GM18873 (cell line): ENCODE measurements around the gene UBFD1.
"Not testable (repeated sequence)": the region's sequence is repeated elsewhere in the genome, so short reads cannot be mapped to it uniquely, and the experiment has no call there.

ENCODE experiments used
- ATAC-seq: cut with Tn5 transposase; IDR thresholded peaks from one replicate; pipeline ENCODE4 v1.9.1; 2021; ENCODE audit warnings: mild to moderate bottlenecking, moderate library complexity, moderate number of reproducible peaks; ENCODE audit not compliant: unreplicated experiment, low FRiP score

UBFD1 gene

GRCh38 chr16:23556881-23557778, at the start of gene UBFD1, which contains the start of gene EARS2:
TSS of gene UBFD1 (plus strand) at chr16:23557727. CDS start at chr16:23557743, 16 bp downstream.
TSS of gene EARS2 (minus strand) at chr16:23557350. CDS start at chr16:23557343, 7 bp downstream.
- ATAC-seq: peak; percentile 86

DNA sequence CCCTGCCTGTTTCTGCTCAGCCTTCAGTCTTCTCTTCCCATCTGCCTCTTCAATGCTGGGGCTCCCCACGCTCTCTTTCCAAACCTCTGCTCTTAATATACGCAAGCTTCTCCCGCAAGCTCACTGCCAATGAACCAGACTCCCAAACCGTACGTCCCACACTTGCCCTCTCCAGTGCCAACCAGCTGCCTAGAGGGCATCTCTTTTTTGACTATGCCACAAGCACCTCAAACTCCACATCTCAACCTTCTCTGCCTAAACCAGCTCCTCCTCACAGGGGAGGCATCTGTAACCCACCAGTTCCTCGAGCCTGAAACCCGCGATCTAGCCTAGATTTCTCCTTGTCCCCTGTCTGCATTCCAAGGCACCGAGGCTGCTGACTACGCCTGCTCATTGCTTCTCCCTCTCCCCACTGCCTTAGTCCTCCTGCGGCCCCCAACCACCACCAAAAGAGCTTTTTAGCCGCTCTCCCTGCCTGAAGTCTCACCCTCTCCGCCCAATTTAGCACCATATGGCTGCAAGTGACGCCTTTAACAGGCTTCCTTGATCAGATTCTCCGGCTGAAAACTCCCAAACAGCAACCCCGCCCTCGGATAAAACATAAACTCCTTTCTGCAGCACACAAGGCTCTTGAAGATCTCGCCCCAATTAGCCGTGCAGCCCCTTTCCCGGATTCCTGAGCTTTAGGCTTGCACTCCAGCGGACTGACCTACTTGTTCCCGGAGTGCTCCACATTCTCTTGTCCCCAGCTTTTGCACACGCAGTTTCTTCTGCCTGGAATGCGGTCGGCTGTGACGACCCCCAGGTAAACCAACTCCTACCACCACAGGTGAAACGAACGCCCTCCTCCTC, 48.7 kb upstream of the UBFD1 start:
- ATAC-seq: no peak

DNA sequence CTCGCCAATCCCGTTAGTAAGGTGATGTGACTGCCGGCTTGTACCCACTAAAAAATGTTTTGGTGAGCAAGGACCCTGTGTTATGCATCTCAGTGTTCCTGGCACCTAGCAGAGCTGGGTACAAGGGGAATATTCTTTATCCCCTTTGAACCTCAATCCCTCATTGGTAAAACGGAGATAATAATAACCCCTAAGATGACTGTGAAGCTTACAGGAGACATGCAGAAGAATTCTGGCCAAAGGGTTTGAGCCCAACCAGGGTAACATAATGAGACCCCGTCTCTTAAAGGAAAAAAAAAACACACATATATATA, 48.1 kb upstream of the UBFD1 start:
- no peak for ATAC-seq

DNA sequence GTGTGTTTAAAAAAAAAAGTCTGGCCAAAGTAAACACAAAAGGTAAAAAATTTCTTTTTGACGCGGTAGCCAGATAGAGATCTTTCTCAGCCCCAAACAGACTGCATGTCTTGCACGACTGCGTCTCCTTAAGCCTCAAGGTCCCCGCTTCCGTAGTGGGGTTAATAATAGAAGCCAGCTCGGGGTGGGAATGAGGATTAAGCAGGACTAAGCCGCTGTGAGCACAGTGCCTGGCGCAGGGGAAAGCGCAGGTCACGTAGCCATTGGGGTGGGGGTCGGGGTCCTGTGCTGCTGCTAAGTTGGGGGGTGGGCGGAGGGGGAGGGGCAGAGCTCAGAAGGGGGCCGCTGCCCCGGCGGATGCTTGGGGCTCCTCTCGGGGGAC, 47.8 kb upstream of the UBFD1 start:
- no peak for ATAC-seq

- peak; percentile 55 for ATAC-seq
These were observed 47.2 kb upstream of the UBFD1 start, which contains the start of gene GGA2 for GRCh38 chr16:23510164-23510914. TSS of gene GGA2 (minus strand) at chr16:23510494. CDS start at chr16:23510411, 83 bp downstream.

DNA sequence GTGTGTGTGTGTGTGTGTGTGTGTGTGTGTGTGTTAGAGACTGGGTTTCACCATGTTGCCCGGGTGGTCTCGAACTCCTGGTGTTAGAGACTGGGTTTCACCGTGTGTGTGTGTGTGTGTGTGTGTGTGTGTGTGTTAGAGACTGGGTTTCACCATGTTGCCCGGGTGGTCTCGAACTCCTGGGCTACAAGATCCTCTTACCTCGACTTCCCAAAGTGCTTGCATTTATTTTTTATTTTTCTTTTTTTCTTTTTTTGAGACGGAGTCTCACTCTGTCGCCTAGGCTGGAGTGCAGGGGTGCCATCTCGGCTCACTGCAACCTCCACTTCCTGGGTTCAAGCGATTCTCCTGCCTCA, 46.6 kb upstream of the UBFD1 start:
- not testable (repeated sequence) for ATAC-seq

DNA sequence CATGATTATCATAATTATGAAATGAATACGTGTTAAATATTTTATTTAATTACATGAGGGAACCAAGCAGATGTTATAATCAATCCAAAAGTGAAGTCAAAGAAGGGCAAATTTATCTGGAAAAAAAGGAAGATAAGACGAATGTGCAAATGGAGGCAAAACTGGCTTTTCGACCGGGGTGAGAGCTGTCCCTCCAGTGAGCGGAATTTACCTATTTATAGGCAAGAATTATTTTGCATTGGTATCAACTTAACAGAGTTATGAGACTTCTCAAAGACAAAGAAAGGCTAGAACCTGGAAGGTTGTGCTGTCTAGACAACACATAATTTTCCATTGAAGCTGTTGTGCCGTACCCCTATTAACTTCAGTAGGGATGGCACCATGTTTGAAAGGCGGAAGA, 45.8 kb upstream of the UBFD1 start:
- no peak for ATAC-seq

DNA sequence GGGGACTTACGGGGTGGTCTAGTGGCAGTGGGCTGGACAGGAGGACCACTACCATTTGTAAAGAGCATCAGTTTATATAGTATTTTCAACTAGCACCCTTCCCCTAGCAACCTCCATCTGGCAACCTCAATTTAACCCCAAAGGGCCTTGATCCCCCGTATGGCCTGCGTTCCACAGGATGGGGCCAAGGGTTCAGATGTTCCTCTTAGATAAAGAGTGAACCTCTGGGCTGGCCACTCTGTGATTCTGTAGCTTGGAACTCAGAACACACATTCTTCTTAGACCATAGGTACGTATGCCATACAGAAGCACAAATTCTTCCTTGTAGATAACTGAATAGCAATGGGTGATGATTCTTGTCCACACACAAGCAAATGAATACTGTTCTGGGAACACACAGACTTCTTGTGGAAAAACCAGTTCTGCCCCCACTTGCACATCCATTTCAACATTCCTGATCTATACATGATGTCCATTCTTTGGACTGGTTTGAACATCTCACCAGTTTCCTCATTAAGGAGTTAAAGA, 45.3 kb upstream of the UBFD1 start:
- ATAC-seq: no peak

DNA sequence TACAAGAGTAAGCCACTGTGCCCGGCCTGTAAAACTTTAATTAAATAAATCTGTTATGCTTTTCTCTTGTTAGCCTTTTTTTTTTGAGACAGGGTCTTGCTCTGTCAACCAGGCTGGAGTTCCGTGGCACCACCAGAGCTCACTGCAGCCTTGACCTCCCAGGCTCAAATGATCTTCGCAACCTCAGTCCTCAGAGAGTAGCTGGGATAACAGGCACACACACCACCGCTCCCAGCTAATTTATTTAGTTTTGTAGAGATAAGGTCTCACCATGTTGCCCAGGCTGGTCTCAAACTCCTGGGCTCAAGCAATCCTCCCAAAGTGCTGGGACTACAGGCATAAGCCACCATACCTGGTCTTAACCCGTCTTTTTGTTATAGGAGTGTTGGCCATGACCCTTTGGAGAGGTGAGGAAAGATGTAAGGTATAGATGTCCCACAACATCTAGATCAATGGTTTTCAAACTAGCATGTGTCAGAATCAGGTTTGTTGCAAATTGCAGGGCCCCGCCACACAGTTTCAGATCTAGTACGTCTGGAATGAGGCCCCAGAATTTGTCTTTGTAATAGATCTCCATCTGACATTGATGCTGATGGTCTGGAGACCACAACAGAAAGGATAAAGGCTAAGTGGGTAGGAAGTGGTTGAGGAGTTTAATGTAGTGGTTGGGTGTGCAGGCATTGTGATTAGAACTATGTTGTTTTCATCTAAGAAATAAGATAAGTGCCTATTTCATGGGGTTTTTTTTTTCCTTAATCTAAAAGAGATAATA, 43.0 kb upstream of the UBFD1 start:
- no peak for ATAC-seq

DNA sequence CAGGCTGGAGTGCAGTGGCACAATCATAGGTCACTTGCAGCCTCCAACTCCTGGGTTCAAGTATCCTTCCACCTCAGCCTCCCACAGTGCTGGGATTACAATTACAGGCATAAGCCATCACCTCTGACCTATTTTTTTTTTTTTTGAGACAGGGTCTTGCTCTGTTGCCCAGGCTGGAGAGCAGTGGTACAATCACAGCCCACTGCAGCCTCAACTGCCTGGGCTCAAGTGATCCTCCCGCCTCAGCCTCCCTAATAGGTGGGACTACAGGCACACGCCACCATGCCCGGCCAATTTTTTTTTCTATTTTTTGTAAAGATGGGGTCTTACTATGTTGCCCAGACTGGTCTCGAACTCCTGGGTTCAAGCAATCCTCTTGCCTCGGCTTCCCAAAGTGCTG, 41.6 kb upstream of the UBFD1 start:
- ATAC-seq: no peak

- no peak for ATAC-seq
These were observed 41.0 kb upstream of the UBFD1 start for GRCh38 chr16:23516366-23517137.

DNA sequence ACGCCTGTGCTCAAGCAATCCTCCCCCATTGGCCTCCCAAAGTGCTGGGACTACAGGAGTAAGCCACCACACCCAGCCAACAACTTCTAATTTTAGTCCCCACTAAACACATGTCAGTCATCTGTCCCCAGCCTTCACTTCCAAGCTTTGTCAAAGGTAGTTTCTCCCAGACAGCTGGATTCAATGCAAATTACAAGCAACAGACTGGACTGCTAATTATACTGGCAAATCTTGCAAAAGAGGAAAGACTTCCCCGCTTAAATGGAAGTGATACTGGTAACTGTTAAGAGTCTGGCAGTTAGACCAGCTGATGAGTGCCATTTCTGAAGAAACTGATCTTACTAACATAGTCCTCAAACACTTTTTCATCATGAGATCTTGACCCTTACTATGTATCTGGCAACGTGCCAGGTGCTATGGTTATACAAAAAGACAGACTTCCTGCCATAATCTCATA, 39.1 kb upstream of the UBFD1 start:
- ATAC-seq: no peak

DNA sequence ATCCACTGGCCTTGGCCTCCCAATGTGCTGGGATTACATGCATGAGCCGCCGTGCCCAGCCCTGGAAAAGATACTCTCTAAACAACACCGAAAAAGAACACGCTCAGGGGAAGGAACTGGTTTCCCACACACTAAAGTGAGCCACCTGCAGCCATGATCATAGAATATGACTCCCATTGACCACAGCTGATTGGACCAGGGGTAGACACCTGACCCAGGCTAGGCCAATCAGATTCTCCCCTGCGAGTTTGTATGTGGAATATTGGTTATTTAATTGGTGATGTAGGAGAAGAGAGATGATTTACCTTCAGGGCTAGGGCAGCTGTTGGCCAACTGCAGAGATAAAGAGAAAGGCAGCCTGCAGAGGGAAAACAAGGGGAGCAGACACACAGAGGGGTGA, 38.2 kb upstream of the UBFD1 start:
- ATAC-seq: no peak

- ATAC-seq: no peak
These were observed 37.0 kb upstream of the UBFD1 start for GRCh38 chr16:23520500-23520899.

- no peak for ATAC-seq
These were observed 36.3 kb upstream of the UBFD1 start for GRCh38 chr16:23521037-23521743.

DNA sequence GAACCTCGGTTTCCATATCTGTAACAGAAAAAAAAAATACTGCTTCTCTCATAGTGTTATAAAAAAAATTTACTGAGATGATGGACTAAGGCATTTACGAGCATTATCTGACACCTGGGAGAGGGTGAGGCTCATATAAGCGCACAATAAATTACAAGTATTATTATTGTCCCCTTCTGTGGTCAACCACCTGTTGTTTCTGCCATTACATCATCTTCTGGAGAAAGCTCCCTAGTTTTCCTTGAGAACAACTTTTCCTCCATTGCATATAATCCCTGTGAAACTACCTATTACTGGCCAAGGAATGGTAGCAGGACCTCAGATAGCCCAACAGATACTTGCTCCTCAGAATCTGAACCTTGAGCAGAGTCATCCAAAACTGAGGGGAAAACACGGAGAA, 35.6 kb upstream of the UBFD1 start:
- no peak for ATAC-seq

- no peak for ATAC-seq
These were observed 34.2 kb upstream of the UBFD1 start for GRCh38 chr16:23523321-23523720.

DNA sequence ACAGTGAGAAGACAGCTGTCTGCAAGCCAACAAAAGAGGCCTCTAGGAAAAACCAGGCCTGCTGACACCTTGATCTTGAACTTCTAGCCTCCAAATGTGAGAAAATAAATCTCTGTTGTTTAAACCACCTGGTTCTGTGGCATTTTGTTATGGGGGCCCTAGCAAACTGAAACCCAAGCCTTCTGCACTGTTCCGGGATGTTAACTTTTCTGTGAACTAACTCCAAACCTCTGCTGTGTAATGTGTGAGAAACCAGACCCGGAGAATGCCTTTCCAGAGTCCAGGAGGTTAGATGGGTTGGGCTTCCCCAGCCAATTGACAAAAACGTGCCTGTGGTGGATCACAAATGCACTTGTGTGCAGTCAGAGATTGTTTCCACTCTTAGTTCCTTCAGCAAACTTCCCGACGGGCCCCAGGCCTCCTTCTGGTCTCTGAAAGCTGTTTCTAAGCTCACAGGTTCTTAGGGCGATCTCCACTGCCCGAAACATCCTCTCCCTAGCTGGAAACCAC, 33.6 kb upstream of the UBFD1 start:
- ATAC-seq: no peak
